Activated CD4-positive, alpha-beta T cell treated with anti-CD3 and anti-CD28 coated beads for 4 hours (primary cell): Measurements from ENCODE around the gene ST6GALNAC3.
"Not testable (repeated sequence)": the region's sequence is repeated elsewhere in the genome, so short reads cannot be mapped to it uniquely, and the experiment has no call there.

Experiments used
- DNase-seq, 2 donors: peaks; one replicate each; pipeline ENCODE4 v3.0.0-alpha.2; 2020

The ST6GALNAC3 gene

DNA sequence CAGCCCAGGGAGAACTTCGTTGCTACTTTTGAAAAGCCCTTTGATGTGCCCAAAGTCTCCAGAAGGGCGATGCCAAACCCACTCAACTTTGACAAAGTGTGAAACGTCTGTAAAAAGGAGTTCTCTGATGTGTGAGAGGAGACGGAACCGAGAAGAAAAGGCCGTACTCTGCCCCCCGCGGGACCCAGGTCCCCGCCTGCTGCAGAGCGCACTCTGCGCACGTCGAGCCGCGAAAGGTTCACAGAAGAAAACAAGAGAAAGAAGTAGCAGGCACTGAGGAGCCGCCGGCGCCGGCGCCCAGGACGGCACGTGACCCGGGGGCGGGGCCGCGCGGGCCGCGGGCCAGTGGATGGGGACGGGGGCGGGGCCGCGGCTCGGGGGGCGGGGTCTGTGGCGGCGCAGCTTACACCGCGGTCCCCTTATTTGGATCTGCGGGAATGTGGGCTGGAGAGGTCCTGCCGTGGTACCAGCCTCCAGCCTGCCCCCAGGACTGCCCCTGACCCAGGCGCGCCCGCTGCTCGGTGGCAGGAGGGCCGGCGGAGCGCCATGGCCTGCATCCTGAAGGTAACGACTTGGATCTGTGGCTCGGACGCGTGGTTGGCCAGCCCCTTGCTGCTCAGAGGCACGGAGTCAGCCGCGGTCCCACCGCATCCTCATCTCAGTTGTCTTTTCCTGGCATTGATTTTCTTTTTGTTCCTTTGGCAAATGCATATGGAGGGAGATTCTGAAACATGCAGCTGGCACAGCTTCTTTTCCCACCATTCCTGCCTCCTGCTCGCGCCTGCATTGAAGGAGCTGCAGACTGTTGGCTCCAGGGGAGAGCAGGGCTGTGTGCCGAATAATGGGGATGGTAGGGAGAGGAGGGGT lies at the start of gene ST6GALNAC3:
Gene ST6GALNAC3 (plus strand): TSS at position 426 of the 867 bp plus-strand sequence.
- peak; percentile 68 to 69 for DNase-seq

DNA sequence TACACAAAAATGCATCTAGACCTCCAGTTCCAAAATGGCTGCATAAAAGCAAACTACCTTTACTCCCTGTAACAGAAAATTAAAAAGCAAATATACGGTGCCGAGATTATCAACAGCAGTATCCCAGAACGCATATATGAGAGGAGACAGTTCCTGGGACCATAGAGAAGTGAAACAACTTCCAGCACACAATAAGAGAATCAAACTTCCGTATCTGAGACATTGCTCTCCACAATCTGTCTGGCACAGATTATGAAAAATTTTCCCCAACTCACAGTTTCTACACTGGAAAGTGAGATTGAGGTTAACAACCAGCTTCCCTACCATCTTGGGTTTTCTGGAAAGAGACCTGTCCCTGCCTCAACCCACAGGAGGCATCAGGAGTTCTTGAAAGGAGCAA lies 47.2 kb upstream of the ST6GALNAC3 start:
- DNase-seq: no peak

DNA sequence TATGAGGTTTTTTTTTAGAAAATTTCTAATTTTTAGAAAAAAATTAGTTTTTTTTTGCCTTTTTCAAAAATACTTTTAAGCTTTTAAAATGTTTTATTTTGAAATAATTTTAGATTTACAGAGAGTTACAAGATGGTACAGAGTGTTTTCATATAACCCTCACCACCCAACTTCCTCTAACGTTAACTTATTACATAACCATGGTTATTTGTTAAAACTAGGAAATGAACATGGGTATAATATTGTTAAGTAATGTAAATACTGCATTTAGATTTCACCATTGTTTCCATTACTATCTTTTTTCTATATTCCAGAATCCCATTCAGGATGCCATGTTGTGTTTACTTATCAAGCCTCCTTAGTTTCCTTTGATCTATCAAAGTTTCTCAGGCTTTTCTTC lies 45.2 kb upstream of the ST6GALNAC3 start:
- no peak for DNase-seq

DNA sequence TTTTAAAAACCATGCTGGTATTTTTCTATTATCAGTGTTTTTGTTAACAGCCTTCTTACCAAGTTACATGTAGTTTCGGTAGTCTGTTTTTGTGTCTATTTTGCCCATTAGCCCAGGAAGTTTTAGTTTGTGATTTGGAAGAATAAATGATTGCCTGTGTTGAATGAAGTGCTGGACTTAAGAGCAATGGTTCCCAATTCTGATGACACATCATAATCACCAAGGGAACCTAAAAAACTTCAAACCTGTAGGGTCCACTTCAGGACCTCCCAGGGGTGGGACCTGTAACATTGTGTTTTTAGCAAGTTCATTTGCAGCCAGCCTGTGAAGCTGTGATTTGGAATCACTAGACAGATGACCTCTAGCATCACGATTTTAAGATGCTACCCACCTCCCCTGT lies 43.0 kb upstream of the ST6GALNAC3 start:
- no peak for DNase-seq

DNA sequence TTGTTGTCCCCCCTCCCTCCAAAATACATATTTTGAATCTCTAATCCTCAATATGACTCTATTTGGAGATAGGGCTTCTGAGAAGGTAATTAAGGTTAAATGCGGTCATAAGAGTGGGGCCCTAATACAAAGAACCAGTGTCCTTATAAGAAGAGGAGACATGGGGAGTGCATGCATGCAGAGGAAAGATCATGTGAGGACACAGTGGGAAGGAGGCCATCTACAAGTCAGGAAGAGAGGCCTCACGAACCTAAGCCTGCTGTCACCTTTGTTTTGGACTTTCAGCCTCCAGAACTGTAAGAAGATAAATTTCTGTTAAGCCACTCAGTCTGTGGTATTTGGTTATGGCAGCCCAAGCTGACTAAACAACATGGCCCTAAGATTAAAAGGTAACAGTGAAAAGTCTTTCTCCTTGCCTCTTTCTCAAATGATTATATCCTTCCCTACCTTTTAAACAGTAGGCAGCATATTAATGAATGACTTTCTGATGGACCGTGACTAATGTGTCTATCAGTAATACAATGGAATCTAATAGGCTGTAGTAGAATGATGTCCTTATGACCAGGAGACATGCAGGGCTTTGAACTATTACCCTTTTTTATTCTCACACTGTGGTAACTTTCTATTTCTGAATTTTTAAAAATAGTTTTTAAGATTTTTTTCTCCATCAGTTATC lies 40.6 kb upstream of the ST6GALNAC3 start:
- DNase-seq: no peak

DNA sequence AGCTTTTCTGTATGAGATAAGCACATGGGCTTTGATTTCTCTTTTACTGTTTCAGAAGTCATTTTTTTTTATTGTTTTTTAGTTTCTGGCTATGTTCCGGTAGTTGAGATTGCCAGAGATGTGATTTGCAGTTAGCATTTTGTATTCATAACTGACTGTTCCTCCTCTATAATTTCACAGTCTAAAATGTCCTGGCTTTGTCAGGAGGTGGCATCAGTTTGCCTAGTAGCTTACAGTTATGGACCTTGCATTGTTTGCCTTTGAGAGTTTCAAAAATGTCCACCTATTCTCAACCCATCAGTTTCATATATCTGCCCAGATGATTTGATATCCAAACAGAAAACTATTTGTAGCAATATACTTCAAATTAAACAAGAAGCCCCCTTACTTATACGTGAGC lies 39.5 kb upstream of the ST6GALNAC3 start:
- DNase-seq: no peak

DNA sequence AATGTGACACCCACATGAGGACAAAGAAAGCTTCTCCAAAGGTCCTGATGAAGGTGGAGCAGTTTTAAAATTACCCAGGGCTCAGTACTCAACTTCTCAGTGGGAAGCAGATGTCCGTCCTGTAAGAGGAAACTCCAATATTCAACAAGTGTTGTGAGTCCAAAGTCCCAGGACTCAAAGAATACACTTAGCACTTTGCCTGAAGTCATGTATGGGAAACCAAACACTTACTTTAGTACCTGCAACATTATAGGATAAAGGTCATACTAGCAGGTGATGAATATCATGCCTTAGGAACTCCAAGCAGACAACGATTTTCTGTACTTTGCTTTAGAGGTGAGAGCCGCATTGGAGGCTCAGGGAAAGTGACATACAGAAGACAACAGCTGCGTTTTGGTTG lies 37.2 kb upstream of the ST6GALNAC3 start:
- no peak for DNase-seq

DNA sequence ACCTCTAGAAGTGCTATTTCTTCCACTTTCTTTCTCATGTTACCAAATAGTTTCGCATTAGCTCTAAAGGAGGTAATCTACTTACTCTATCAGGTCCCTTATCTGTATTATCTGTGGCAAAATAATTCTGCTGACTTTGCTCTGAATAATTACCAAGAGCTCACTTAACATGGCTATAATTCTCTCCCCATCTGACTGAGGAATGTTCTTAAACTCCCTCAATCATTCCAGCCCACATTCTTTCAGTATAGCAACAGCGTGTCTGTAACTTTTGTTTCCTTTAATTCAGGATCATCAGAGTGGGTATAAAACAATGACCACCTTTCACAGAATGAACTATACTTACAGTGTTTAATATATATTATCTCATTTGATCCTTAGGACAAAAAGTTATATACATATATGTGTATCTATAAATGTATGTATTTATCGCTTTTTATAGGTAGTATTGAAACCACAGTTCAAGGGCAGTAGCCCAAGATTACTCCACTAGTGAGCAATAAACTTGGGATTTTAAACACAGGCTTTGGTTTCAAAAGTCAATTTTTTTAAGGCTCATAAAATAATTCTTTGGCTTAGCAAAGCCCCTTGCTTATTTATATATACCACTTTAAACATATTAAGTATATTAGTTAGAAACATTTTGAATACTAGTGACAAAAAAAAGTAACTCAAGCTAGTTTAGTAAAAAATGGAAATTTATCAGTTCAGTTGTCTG lies 36.1 kb upstream of the ST6GALNAC3 start:
- no peak for DNase-seq

DNA sequence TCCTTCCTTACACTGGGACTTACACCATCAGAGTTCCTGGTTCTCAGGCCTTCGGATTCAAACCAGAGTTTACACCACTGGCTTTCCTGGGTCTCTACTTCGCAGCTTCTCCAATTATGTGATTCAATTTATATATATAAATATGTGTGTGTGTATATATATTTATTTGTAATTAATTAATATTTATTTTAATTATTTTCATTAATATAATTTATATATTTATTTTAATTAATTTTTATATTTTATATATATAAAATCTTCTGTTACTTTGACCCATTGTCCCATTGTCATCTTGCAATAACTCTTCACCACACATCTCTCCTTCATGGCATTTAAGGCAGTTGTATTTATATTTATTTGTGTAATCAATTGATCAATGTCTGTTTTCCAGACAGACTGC lies 28.4 kb upstream of the ST6GALNAC3 start:
- no peak for DNase-seq

DNA sequence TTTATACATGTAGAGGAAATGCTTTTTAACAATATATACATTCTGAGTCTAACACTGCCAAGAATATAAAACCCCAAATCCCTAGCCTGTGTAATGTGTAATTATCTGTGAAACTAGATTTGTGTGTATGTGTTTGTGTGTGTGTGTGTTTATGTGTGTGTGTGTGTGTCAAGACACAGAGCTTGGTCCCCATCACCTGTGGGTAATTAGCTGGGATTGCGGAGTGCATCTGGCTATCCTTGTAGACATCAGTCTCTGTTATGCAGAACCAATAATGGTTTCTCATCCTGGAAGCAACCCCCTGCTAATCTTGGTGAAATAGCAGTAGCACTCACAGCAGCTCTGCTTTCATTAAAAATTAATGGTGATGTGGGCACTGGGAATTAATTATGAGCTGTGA lies 26.3 kb upstream of the ST6GALNAC3 start:
- DNase-seq: no peak

DNA sequence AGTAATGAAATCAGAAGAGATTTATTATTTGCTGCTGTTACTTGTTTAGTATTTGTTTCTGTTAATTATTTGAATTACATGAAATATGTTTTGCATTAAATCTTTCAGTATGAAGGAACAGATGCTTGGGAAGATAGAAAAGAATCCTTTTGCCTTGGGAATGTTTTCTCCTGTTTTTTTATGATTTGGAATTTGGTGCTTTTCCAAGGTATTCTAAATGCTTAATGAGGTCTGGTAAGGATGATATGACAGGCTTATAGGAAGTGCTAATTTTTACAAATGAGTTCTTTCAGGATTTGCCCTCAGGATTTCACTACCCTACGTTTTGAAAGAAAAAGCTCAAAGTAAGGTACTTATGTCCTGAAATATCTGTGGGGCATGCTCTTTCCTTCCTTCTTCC lies 25.6 kb upstream of the ST6GALNAC3 start:
- DNase-seq: no peak

DNA sequence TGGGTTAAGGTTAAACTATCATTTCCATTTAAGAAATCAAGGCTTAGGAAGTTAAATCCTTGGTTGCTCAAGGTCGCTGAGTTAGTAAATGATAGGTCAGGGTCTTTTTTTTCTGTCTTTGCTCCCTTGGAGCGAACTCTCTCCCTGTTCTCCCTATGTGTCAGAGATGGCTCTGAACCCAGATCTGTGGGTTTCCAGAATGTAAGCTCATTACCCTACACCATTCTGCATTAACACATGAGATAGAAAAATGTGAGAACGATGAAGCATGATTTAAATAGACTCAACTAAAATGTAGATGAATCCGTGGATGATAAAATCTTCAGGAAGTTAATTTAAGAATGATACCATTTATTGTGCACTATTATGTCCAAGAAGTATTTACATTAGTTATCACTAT lies 25.0 kb upstream of the ST6GALNAC3 start:
- no peak for DNase-seq

DNA sequence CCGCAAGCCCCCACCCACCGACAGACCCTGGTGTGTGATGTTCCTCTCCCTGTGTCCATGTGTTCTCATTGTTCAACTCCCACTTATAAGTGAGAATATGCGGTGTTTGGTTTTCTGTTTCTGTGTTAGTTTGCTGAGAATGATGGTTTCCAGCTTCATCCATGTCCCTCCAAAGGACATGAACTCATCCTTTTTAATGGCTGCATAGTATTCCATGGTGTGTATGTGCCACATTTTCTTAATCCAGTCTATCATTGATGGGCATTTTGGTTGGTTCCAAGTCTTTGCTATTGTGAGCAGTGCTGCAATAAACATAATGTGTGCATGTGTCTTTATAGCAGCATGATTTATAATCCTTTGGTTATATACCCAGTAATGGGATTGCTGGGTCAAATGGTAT lies 24.5 kb upstream of the ST6GALNAC3 start:
- DNase-seq: not testable (repeated sequence)

DNA sequence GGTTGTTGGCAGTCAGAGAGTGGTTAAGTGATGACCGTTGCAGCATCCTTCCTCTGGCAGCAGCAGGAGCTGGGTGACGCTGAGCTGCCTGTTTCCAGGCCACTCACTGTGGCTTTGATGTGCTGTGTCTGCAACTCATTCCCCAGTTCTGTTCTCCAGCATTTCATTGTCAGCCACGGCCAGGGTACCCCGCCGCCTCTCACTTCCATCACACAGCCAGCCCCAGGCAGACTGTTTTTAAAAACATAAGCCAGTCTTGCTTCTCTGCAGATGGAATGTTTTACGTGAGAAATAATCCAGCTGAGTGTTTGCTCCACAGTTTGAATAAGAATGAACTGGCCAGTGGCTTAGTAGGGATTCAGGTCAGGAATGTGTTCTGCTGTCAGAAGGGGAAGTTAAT lies 21.5 kb upstream of the ST6GALNAC3 start:
- DNase-seq: no peak

DNA sequence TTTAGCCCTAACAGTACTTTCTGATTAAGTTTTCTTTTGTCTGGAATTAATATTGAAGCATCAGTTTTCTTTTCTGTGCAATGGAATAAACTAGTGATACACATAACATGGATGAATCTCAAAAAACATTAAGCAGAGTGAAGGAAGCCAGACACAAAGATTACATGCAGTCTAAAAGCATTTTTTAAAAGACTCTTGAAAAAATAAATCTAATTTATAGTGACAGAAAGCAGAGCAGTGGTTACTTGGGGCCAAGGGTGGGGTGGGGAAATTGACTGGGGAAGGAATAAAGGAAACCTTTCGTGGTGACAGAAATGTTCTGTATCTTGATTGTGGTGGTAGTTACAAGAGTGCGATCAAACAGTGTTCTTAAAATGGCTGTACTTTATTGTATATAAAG lies 20.2 kb upstream of the ST6GALNAC3 start:
- no peak for DNase-seq

DNA sequence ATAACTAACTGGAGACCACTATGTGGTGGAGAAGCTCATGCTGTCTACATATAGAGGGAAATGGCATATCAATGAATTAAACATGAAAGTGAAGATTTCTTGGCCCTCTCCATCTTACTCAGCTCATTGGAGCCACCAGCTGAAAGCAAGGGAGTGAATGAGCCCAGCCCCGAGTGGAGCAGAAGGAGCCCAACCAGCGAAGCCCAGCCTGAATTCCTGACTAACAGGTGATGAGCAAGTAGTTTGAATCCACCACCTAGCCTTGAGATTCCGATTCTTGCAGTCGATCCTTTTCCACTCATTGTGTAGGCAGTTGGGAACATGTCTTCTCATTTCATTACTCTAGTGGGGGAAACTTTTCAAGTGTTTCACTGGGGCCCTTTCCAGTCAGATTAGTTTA lies 18.6 kb upstream of the ST6GALNAC3 start:
- DNase-seq: no peak

DNA sequence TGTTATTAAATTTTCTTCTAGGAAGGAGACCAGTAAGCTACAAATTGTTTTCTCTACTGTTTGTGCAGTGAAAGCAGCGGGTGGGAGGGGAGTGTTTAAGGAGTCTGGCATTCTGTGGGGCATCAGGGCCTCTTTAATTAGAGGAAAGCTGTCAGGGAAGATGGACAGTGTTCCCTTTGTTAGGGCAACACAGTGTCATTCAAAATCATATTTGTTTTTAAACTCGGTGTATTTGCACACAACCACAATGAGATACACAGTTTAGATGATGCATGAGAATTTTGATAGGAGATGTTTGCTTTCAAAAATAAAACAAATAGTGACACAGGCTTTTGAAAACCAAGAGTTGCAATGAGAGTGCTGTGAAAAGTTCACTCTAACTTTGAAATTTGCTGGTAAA lies 15.1 kb upstream of the ST6GALNAC3 start:
- DNase-seq: no peak

DNA sequence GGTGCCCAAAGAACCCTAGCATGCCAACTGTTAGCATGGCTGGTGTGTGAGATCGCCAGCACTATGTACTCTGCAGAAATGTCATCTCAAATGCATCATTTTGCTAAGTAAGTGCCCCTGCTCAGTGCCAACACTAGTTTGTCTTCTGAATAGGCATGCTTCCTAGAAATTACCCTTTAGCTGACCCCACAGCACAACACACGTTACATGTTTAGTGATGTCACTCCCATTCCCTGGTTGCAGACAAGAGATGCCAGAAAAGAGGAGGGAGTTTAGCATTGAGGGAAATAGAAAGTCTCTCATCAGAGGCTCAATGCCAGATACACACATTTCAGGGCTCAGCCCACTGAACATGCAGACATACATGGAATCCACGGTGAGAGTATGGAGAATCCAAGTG lies 9.3 kb upstream of the ST6GALNAC3 start:
- no peak for DNase-seq

DNA sequence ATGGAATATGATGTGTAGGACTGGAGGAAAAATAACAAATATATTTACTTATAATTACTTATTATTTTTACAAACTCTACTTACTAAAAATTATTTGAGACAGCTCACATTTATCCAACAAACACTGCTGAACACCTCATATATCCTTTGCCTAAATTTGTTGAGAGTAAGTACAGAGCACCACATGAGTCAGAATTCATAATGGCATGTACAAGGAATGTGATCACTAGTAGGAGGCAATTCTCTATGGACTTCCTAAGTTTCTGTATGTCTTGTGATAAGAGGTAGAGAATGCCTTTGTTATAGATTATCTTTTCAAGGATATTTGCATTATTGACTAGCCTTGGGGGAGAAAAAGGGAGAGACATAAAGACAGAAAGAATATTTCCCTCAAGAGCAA lies 8.2 kb upstream of the ST6GALNAC3 start:
- DNase-seq: no peak

DNA sequence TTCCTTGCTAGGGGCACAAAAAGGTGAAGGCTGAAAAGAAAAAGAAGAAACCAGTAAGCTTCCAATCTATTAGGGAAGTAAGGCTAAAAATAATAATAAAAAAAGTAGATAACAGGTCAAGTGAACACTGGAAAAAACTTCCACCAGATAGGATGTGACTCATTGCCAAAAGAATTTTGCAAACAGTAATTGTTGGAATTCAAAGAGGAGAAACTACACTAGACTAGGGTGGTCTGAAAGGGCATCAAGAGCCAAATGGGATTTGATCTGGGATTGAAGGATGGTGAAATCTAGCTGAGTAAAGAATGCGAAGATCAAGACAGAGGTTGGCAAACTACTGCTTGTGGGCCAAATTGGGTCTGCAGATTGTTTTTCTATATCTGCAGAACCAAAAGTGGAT lies 6.0 kb upstream of the ST6GALNAC3 start:
- no peak for DNase-seq

DNA sequence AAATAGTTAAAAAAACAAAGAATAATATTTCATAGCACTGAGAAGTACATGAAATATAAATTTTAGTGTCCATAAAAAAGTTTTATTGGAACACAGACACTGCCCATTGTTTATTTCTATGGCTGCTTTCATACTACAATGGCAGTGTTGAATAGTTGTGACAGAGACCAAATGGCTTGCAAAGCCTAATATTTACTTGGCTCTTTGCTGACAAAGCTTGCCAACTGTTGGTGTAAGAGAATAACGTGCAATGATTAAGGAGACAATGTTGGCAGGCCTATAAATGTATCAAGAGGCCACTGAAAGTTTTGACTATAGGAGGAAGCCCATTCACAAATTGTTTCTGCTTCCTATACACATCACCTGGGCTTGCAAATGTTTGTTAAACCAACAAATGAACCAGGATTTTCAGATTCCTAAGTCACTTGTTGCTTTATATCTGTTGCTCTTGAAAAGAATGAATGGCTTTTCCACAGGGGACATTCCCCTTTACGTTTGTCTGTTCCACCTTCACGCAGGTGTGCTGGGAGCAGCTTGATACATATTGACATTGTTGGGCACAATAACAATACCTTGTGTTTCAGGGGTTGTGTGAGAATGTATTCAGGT lies 5.5 kb upstream of the ST6GALNAC3 start:
- no peak for DNase-seq

DNA sequence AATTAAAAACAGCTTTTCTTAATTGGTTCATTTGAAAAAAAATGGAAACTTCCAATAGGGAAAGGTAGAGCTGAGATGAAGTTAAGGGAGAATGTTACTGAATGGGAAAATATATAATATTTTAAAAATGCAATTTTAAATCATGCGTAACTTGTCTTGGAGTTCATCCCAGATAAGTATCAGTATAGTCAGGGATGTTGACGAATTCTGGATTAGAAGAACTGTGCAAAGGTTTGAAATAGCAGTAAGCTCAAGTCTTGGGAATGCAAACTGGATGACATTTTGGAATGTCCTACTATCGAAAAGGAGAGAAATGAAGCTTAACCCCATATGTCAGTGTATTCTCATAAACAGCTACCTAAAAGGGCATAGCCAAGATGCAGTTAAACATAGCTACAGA lies 4.0 kb upstream of the ST6GALNAC3 start:
- no peak for DNase-seq

DNA sequence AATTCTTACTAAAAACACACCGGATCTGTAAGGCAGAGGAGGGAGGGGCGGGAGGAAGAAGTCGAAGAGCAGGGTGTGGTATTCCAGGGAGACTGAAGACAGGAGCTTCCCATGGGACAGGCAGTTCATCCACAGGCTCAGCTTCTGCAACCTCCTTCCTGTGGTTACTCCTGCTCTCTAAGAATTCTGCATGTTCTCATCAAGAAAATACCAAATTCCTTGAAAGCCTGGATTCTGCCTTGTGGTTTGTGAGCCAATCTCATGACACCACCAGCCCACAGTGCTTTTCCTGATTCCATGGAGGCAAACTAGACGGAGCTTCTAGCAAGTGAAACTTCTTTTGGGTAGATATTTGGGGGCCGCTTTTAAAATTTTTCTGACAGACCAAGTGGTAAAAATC lies 1.1 kb upstream of the ST6GALNAC3 start:
- DNase-seq: no peak

DNA sequence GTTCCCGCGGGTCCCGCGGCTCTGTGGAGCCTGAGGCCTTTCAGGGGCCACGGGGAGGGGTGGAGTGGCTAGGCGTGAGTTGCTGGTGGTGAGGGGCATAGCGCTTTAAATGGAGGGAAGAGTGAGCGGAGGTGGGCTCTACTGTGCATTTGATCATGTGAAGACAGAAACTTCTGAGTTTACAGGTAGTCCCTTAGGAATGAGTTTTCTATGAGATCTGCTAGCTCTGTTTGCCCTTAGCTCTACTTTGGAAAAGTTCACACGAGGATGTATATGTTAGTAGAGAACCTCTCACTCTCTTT lies 593 bp downstream of the ST6GALNAC3 start:
- DNase-seq: no peak
